OCI-LY7 (cell line): ENCODE results near the gene EPHB1.

Experiments used
- EZH2phosphoT487 ChIP-seq: fragments of 200-600 bp; sonication (generic); IDR thresholded peaks from 2 replicates; pipeline ENCODE4 v1.6.1; 2018; ENCODE audit warnings: low read depth, borderline replicate concordance, mild to moderate bottlenecking, mixed run types, antibody characterized with exemption, low read length, moderate library complexity, mixed read lengths
- TF ChIP-seq, protein P1 (sequence below): fragments of 200-600 bp; sonication (generic); conservative IDR thresholded peaks from 2 replicates; pipeline ENCODE4 v1.5.1; 2014; ENCODE audit warnings: mild to moderate bottlenecking, antibody characterized with exemption, low read length, moderate library complexity, mixed read lengths

DNA sequence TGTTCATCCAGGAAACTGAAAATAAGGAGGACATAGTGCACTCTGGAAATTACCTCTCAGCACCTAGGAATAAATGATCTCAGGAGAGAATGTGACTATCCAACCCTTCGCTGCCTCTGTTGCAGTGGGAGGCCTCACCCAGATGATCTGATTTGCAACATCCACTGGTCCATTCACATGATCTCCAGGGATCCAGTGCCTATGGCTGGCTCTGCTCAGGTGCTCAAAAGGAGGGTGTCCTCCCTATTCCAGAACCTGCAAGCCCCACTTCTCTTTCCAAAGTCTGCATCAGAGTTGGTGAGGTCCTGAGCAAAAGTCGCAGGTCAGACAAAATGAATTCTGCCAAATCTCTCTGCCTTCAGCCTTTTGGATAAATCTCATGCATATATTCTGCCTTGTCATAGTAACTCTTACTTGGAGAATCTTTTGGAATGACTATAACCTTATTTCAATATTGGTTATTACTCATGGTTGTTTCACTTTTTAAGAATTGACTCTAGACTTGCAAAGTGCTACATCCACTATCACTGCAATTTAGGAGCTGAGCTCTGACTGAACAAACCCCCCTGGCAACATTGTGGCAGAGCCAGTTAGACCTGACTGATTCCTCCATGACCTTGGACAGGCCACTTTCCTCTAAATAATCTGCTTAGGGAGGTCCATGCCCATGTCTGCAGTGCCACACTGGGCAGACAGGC, 295.1 kb downstream of the EPHB1 start:
- TF ChIP-seq, protein P1, sequence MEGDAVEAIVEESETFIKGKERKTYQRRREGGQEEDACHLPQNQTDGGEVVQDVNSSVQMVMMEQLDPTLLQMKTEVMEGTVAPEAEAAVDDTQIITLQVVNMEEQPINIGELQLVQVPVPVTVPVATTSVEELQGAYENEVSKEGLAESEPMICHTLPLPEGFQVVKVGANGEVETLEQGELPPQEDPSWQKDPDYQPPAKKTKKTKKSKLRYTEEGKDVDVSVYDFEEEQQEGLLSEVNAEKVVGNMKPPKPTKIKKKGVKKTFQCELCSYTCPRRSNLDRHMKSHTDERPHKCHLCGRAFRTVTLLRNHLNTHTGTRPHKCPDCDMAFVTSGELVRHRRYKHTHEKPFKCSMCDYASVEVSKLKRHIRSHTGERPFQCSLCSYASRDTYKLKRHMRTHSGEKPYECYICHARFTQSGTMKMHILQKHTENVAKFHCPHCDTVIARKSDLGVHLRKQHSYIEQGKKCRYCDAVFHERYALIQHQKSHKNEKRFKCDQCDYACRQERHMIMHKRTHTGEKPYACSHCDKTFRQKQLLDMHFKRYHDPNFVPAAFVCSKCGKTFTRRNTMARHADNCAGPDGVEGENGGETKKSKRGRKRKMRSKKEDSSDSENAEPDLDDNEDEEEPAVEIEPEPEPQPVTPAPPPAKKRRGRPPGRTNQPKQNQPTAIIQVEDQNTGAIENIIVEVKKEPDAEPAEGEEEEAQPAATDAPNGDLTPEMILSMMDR: no peak
- no peak for TF ChIP-seq EZH2phosphoT487
